HG03354 (cell line): ENCODE results near the gene PIMREG.
"Not testable (repeated sequence)": the region's sequence is repeated elsewhere in the genome, so short reads cannot be mapped to it uniquely, and the experiment has no call there.

Experiments used
- ATAC-seq: cut with Tn5 transposase; IDR thresholded peaks from one replicate; pipeline ENCODE4 v1.9.1; 2021; ENCODE audit warnings: mild to moderate bottlenecking; ENCODE audit not compliant: unreplicated experiment, poor library complexity, severe bottlenecking

Gene PIMREG

GRCh38 chr17:6474906-6475305, 30.7 kb downstream of the PIMREG start:
- no peak for ATAC-seq

DNA sequence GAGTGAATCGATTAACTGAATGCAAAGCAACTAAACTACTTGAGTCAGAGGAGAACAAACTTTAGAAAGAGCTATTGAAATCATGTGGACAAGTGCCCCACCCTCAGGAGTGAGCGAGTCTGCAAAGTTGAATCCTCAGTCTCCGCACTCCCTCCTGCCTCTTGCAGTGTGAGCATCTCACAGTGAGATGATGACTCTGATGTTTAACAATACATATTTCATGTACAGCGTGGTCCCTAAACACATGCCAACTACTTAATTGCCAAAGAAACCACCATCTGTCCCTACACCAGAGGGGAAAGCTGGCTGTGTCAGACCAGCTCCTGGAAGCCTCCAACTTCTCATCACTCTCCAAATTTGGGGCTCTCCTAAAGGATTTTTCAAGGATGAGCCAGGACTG, 31.2 kb downstream of the PIMREG start:
- no peak for ATAC-seq

GRCh38 chr17:6476076-6476809, 32.0 kb downstream of the PIMREG start:
- ATAC-seq, result no peak

GRCh38 chr17:6476810-6477179, 32.5 kb downstream of the PIMREG start:
- ATAC-seq, result no peak

- ATAC-seq, result no peak
These were observed 33.7 kb downstream of the PIMREG start for GRCh38 chr17:6477831-6478383.

GRCh38 chr17:6478486-6478885, 34.2 kb downstream of the PIMREG start:
- ATAC-seq, result no peak

GRCh38 chr17:6479622-6480302, 35.5 kb downstream of the PIMREG start:
- ATAC-seq, result no peak

DNA sequence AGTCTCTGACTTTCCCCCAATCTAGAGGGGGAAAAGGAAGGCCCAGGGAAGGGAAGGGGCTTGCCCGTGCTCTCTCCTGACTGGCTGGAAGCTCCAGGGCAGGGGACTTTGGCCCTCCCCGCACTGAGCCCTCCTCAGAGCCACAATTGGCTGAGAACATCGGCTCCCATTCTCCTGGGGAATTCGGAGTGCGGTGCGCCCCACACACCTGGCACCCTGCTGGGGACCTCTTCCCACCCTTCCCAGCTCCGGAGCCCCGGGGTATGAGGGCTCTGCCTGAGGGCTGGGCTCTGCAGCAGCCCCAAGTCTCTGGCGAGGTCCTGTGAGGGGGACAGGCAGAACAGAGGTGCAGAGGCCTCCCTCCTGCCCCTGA, 36.0 kb downstream of the PIMREG start:
- ATAC-seq, result no peak

DNA sequence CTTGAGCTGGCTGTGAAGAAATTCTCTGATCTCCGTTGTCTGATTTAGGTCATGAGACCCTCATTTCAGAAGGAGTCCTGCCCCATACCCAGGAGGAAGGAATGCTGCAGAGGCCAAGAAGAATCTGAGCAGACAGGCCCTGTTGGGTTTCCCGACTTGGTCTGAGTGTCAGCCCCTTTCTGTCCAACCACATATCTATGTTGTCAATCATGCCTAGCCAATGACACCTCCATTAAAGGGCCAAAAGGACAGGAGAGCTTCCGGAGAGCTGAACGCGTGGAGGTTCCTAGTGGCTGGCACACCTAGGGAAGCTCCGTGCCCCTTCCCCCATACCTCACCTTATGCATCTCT, 37.8 kb downstream of the PIMREG start:
- no peak for ATAC-seq

DNA sequence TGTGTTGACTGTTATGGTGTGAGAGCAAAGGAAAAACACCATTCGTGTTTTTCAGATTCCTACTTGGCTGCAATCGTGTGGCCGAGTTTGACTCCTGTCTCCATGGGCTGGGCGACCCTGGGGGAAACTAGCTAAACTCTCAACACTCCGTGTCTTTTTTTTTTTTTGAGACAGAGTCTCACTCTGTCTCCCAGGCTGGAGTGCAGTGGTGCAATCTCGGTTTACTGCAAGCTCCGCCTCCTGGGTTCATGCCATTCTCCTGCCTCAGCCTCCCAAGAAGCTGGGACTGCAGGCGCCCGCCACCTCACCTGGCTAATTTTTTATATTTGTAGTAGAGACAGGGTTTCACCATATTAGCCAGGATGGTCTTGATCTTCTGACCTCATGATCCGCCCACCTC, 38.5 kb downstream of the PIMREG start:
- ATAC-seq, result not testable (repeated sequence)

DNA sequence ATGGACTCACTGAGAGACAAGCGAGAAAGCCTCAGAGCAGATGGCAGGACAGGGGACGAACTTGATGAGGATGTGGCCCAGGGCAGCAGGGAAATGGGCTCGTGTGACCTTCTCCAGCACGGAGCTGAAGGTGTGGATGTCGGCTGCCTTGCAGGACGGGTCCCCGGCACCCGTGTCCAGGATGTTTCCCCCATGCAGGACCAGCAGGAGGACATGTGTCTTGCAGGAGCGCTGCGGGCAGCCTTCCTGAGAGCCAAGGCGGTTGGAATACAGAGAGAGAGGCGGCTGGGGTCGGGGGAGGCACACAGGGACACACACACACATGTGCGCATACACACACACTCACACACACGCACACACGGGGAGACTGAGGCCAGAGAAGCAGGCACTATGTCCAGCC, 39.3 kb downstream of the PIMREG start:
- ATAC-seq, result no peak

DNA sequence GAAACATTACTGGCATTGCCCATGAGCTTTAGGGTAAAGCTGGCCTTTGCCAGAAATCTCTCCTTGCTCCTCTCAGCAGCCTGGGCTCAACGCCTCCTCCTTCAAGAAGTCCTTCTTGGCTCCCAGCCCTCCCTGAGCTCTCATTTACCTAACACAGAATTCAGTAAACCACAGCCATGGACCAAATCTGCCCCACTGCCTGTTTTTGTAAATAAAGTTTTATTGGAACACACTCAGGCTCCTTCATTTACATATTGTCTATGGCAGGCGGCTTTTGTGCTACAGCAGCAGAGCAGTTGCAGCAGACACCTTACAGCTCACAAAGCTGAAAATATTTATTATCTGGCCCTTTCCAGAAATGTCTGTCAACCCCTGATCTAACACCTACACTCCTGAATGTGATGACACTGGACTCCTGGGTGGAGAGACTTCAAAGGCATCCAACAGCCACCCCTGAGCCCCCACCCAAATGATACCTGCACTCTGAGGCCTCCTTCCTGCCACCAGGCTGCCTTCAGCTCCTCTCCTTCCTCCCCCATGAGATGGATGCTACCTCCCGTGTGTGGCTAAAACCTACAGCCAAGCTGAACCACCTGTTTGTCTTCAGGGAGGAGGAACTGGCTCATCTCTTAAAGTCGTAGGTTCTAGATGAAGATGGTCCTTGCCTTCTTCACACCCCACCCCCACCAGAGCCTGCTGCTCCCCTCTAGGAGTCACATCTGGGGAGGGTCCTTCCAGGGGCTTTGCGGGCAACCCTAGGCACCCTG, 41.6 kb downstream of the PIMREG start:
- no peak for ATAC-seq

DNA sequence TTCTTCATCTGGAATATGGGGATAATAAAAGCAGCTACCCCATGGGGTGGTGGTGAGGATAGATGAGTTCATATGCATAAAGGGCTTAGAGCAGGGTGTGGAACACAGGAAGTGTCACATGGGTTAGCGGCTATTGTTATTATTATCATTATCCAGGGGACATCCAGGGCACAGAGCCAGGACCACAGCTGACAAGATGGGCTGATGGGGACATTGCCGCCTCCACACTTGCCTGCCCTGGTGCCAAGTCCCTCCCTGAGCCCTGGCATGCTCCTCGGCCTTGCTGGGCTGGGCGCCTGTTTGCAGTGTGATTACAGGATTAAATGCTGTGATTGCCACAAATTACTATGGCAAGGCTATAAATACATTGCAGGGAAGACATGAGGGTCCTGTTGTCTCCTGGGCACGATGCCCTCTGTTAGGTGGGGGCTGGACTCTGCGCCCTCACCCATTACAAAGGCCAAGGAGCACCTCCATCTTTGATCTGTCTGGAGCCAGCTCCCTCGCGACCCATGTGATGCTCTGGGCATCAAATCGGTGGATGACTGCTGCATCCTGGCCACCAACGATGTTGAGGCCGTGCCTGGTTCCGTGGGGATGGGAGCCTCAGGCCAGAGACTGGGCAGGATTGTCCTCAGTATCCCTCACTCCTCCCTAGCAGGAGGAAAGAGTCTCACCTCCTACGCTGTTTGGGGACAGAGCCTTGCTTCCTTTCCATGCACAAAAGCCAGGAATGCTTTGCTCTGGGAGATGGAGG, 43.2 kb downstream of the PIMREG start:
- no peak for ATAC-seq

DNA sequence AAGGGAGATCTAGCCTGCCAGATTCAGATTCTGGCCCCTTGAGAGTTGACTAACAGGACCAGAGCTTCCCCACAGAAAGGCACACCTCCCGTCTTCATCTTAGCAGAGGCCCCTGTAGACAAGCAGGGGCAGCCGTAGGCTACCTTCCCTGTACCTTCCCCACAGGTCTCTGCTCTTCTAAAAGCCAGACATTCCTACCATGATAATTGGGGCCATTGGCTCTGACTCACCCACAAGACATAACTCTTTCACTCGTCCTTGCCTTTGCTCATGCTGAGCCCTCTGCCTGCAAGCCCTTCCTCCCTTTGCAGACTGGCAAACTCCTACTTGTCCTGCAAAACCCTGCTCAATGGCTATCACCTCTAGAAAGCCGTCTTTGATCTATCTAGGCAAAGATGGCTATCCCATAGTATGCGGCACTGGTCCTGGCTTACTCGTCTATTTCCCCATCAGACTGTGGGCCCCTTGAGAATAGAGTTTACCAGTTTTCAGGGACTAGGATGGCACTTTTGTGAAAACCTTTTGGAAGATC, 43.8 kb downstream of the PIMREG start:
- ATAC-seq, result no peak

GRCh38 chr17:6489016-6489550, 44.8 kb downstream of the PIMREG start:
- ATAC-seq, result no peak

DNA sequence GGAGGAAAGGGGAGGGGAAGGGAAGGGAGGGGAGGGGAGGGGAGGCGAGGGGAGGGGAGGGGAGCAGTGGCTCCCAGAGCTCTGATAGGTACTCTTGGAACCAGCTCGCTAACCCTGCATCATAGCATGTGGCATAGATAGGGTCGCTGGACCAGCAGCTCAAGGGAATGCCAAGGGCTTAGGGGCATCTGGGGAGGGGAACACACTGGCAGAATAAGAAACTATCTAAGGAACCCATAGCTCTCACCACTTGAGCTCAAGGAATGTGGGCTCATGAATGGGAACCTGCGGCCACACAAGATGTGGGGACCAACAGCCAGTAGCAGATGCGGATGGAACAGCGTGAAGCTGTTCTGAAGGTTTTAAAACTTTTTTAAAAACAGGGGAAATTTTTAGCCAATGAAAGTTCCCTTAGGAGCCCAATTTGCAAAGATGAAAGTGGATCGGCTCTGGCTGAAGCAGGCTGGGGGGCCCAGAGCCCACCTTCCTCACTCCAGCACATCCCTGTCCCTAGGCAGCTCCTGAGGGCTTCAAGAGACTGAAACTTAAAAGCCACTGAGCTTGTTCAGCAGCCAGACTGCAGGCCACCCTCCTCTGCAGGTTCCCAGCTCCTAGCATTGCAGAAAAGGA, 46.9 kb downstream of the PIMREG start:
- no peak for ATAC-seq

DNA sequence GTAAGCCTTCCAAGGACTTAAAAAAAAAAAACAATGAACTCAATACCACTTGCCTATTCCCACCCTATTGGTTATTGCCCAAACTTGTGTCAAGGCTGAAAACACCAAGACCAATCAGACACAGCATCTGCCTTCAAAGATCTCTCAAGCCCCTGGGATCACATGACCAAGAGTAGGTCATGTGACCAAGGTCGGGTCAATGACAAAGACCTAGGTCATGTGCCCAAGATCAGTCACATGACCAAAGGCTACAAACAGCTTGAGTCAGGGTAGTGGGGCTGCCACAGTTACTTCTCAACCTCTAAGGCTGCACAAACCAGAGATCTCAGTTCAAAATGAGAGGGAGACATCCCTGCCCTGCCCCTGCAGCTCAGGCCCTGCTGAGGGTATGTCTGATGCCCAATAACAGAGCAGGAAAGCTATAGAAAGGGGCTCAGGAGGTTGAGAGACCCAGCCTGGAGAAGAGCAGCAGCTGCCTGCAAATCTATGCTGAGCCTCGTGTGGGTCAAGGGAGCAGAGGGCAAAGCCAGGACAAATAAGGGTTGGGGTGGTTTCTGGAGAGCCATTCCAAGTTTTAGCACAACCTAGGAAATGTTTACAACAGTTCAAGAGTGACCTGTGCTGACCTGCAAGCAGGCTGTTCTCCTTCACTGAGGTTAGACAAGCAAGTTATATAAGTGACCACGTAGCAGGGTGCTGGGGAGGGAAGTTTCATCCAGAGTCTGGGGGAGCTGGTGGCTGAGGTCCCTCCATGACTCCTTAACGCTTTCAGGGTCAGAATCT, 48.8 kb downstream of the PIMREG start:
- no peak for ATAC-seq

DNA sequence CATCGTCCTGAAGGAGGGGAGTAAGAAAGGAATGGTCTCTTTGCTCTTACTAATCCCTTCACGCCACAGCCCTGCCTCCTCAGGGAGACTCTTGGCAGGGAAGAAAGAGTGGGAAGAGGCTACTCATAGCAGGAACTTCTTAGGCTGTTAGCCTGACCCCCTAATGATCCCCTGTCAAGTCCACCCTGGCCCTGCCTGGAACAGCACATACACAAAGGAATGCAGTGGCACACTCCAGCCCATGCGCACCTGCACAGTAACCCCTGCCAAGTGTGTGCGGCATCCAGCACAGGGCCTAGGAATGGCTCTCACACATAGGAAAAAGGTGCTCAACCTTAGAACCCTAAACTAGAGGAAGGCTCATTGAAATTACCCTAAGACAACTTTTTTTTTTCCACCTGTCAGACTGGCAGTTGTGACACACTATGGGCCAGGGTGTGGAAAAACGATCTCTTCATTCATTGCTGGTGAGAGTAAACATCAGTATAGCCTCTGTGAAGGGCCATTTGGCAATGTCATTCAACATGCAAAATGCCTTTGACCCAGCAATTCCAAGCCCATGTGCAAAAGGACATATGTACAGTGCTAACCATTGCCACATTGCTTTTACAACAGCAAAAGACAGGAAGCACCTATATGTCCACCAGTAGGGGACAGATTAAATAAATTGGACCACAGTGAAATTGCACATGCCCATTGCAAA, 50.1 kb downstream of the PIMREG start:
- ATAC-seq, result no peak
